HCT116 (cell line): ENCODE measurements around the gene DHDH. TPM values are rescaled to one million over a fixed set of nuclear protein-coding genes. Genes with fewer than 3 reads are reported as not detected.

Experiments
- ATAC-seq: fragments of 200-7000 bp; cut with Tn5 transposase; 2 replicates; pipeline ENCODE4 v1.9.1; 2020; ENCODE audit warnings: mild to moderate bottlenecking, moderate library complexity
- BruUV-seq: library from RNA; stranded (reverse); fragments of 400-500 nt; replicated peaks from 2 replicates; lab custom pipeline; 2021; lab: Mats Ljungman, UMichigan
- CTCF ChIA-PET: fragments of 300-600 bp; sonication (Branson Sonifier 250); formaldehyde crosslinking; loops from one replicate; lab custom pipeline; 2021; ENCODE audit warnings: antibody characterized with exemption; lab: Charles Lee
- POLR2A ChIA-PET: fragments of 300-600, 350-600 bp; sonication (Branson Sonifier 250); formaldehyde crosslinking; loops from one replicate; lab custom pipeline; 2021; ENCODE audit warnings: antibody characterized with exemption; lab: Charles Lee
- RAD21 ChIA-PET, 2 experiments: fragments of 300-600 bp; sonication (Branson Sonifier 250); formaldehyde crosslinking; loops; one replicate each; lab custom pipeline; 2023; ENCODE audit warnings: low total read pairs in 2 of 2; ENCODE audit not compliant: uncharacterized antibody in 2 of 2, unreplicated experiment in 2 of 2, low non-redundant PET in 1 of 2; lab: Charles Lee
- DNase-seq: peaks from one replicate; pipeline ENCODE4 v3.0.0-alpha.2; 2010; ENCODE audit warnings: low read depth, low spot score
- H2AFZ ChIP-seq: fragments of 200-600 bp; shearing (Covaris generic), sonication (generic); 2 replicates; pipeline ENCODE4 v1.6.1; 2017; ENCODE audit warnings: low read depth, mixed run types, mixed read lengths, antibody characterized with exemption, low read length; ENCODE audit not compliant: poor library complexity, severe bottlenecking
- H3K27ac ChIP-seq: 2 replicates; pipeline ENCODE4 v1.5.1; 2012; ENCODE audit warnings: low read depth, low read length
- H3K27me3 ChIP-seq: fragments of 200-600 bp; sonication (generic); 2 replicates; pipeline ENCODE4 v1.6.1; 2016; ENCODE audit warnings: mixed run types, low read length, mixed read lengths; ENCODE audit not compliant: insufficient read depth
- H3K36me3 ChIP-seq, 2 experiments: fragments of 200-500 bp in 1 of 2; fragments of 200-600 bp in 1 of 2; sonication (Bioruptor generic) in 1 of 2; sonication (generic) in 1 of 2; 2 replicates each; pipeline versions ENCODE4 v1.5.1 to v1.6.1; 2014 to 2016; ENCODE audit warnings: low read length in 2 of 2, inconsistent platforms in 1 of 2, mixed read lengths in 1 of 2, mixed run types in 1 of 2; ENCODE audit not compliant: insufficient read depth in 2 of 2, control insufficient read depth in 1 of 2
- H3K4me1 ChIP-seq, 2 experiments: fragments of 200-600 bp in 1 of 2; sonication (generic) in 1 of 2; 2 replicates each; pipeline versions ENCODE4 v1.5.1 to v1.6.1; 2012 to 2017; ENCODE audit warnings: low read length in 2 of 2, inconsistent platforms in 1 of 2, mild to moderate bottlenecking in 1 of 2, mixed read lengths in 1 of 2, mixed run types in 1 of 2, moderate library complexity in 1 of 2; ENCODE audit not compliant: insufficient read depth in 2 of 2, control insufficient read depth in 1 of 2
- H3K4me2 ChIP-seq: fragments of 200-600 bp; sonication (generic); 2 replicates; pipeline ENCODE4 v1.6.1; 2017; ENCODE audit warnings: mixed run types, low read length, mixed read lengths
- H3K4me3 ChIP-seq, 2 experiments: fragments of 200-600 bp in 1 of 2; sonication (generic) in 1 of 2; replicated peaks in 1 of 2; 2 replicates each; pipeline ENCODE4 v1.5.1; 2011 to 2016; ENCODE audit warnings: low read length in 2 of 2, control low read depth in 1 of 2, low read depth in 1 of 2, mild to moderate bottlenecking in 1 of 2, mixed read lengths in 1 of 2, mixed run types in 1 of 2
- H3K79me2 ChIP-seq: fragments of 200-600 bp; sonication (generic); 2 replicates; pipeline ENCODE4 v1.6.1; 2017; ENCODE audit warnings: mild to moderate bottlenecking, mixed run types, low read length, moderate library complexity, mixed read lengths; ENCODE audit not compliant: insufficient read depth
- H3K9ac ChIP-seq: fragments of 200-600 bp; sonication (generic); 2 replicates; pipeline ENCODE4 v1.6.1; 2016; ENCODE audit warnings: low read length, mixed read lengths
- H3K9me2 ChIP-seq: fragments of 200-600 bp; sonication (generic), shearing (Covaris generic); 2 replicates; pipeline ENCODE4 v1.6.1; 2017; ENCODE audit warnings: mixed run types, mild to moderate bottlenecking, moderate library complexity; ENCODE audit not compliant: insufficient read depth
- H3K9me3 ChIP-seq, 2 experiments: fragments of 200-500 bp in 1 of 2; fragments of 200-600 bp in 1 of 2; sonication (Bioruptor generic) in 1 of 2; sonication (generic) in 1 of 2; 2 replicates each; pipeline ENCODE4 v1.6.1; 2014 to 2017; ENCODE audit warnings: low read length in 2 of 2, mixed read lengths in 2 of 2, inconsistent platforms in 1 of 2, low read depth in 1 of 2, mild to moderate bottlenecking in 1 of 2, mixed run types in 1 of 2, moderate library complexity in 1 of 2; ENCODE audit not compliant: control insufficient read depth in 1 of 2, insufficient read depth in 1 of 2
- H4K20me1 ChIP-seq: fragments of 200-600 bp; sonication (generic), shearing (Covaris generic); 2 replicates; pipeline ENCODE4 v1.6.1; 2017; ENCODE audit warnings: mixed run types, mild to moderate bottlenecking, moderate library complexity; ENCODE audit not compliant: insufficient read depth
- CTCF ChIP-seq, 3 experiments: fragments of 200-600 bp in 1 of 3; sonication (generic) in 1 of 3; IDR thresholded peaks in 2 of 3; conservative IDR thresholded peaks in 1 of 3; 2 replicates each; pipeline ENCODE4 v1.5.1; 2012 to 2017; ENCODE audit warnings: low read depth in 2 of 3, low read length in 2 of 3, antibody characterized with exemption in 1 of 3, borderline replicate concordance in 1 of 3, control low read depth in 1 of 3, mild to moderate bottlenecking in 1 of 3, mixed read lengths in 1 of 3, mixed run types in 1 of 3, moderate library complexity in 1 of 3; ENCODE audit not compliant: insufficient read depth in 1 of 3
- ELF1 ChIP-seq: IDR thresholded peaks from 2 replicates; pipeline ENCODE4 v1.6.1; 2012; ENCODE audit warnings: low read depth, borderline replicate concordance
- YY1 ChIP-seq: IDR thresholded peaks from 2 replicates; pipeline ENCODE4 v1.6.1; 2011; ENCODE audit warnings: low read length, low read depth, moderate library complexity, mild to moderate bottlenecking; ENCODE audit not compliant: insufficient replicate concordance; ENCODE audit errors: extremely low read depth
- intact Hi-C: fragments of 100-400 bp; cut with micrococcal nuclease; formaldehyde crosslinking; loops from 2 replicates; pipeline ENCODE4 v1.10.0; 2022
- total RNA-seq: library from RNA; stranded (reverse); gene quantifications from one replicate; pipeline ENCODE4 v1.2.1, GENCODE V29; 2021; ENCODE audit not compliant: unreplicated experiment

The DHDH gene
- total RNA-seq, 1 experiment from 2014 or later = 8.6 TPM

DNA sequence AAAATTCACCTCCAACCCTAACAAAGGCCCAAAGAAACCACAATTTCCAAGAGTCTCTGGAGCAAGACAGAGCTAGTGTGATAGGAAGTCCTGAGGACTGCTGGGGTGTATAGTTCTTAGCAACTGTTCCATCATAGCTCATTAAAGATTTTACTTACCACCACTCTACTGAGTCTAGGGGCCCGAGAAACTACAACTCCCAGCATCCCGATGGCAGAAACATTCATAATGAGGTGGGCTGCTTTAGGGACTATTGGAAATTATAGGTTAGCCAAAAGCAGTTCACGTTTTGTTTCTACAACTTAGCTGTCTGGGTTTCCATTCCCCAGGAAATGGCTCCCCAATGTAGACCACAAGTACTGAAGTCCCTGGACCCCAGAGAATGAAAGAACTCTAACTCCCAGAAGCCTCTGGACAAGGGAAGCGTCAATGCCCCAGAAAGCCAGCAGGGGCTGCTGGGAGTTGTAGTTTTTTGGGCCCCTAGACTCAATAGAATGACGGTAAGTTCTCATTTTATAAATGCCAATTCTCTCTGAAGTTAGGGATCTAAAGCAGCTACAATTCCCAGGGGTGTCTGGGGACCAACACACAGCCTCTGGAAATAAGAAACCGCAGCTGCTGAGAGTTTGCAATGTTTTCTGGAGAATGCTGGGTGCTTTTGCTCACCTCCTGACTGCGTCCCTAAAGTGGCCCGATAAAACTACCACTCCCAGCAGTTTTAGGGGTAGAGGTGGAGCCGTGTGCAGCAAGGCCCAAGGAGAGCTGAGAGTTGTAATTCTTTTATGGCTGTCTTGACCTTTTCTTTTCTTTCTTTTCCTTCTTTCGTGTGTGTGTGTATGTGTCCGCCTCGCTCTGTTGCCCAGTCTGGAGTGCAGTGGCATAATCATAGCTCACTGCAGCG lies 42.7 kb downstream of the DHDH start:
- intact Hi-C loops = no loop called here

More for the DNA sequence above, 42.7 kb downstream of the DHDH start:
- no peak overlapping the region for H3K9ac ChIP-seq
- H3K4me1 ChIP-seq = peaks cover 5 to 14% of the 10 kb centered on the region in 2 experiments; a peak in 3 of 4 replicates
- ChIA-PET CTCF (interaction anchor here (0.7 to 3.1 kb wide), 2 partner anchors 17 to 468 kb away, joined by 5 to 14 read pairs; partner anchors contain the start of genes GYS1 and RUVBL2), RAD21 (interaction anchor here in 1 of 2 experiments (0.7 kb wide), 1 partner anchor 132 kb away, joined by 3 read pairs; no protein-coding TSS in a partner anchor), POLR2A (interaction anchor here (0.7 to 1.5 kb wide), 3 partner anchors 9 to 104 kb away, joined by 3 to 7 read pairs (median 3); partner anchors contain the start of gene PPP1R15A)
- TF ChIP-seq YY1 = peak; percentile 52
- TF ChIP-seq CTCF (IDR thresholded peaks at IDR 0.05 in 2 of 3, conservative IDR thresholded peaks at IDR 0.05 in 1 of 3; ENCODE audit: borderline replicate concordance in 1 of 3, insufficient read depth in 1 of 3, low read depth in 2 of 3, low read length in 2 of 3) = 0 out of 6 replicates have a peak, but pooled peaks of 1 of the 3 experiments have one; percentile 10
- no peak; the same call in 1 of the 2 replicates for TF ChIP-seq ELF1
- BruUV-seq = no TSS peak
- no peak overlapping the region for H2AFZ ChIP-seq
- ATAC-seq (peak; percentile 80), DNase-seq (no peak)
- no peak overlapping the region for H3K4me2 ChIP-seq
- H3K9me3 ChIP-seq = no peaks in the 10 kb centered on the region
- H3K4me3 ChIP-seq = no peak overlapping the region
- no peak overlapping the region for H3K27ac ChIP-seq
- H4K20me1 ChIP-seq = no peaks in the 10 kb centered on the region
- H3K27me3 ChIP-seq = no peaks in the 10 kb centered on the region
- H3K9me2 ChIP-seq = no peaks in the 10 kb centered on the region
- H3K79me2 ChIP-seq = no peaks in the 10 kb centered on the region
- peaks cover 11 to 18% of the 10 kb centered on the region in 2 experiments; a peak in 2 of 4 replicates for H3K36me3 ChIP-seq
